Ishikawa (cell line): Measurements from ENCODE around the gene CFAP221.

Experiments used
- CEBPB ChIP-seq: IDR thresholded peaks from 2 replicates; pipeline ENCODE4 v1.6.1; 2012
- CREB1 ChIP-seq: IDR thresholded peaks from 2 replicates; pipeline ENCODE4 v1.6.1; 2012; ENCODE audit warnings: low read depth
- EGR1 ChIP-seq: IDR thresholded peaks from 2 replicates; pipeline ENCODE4 v1.6.1; 2012
- EP300 ChIP-seq: IDR thresholded peaks from 2 replicates; pipeline ENCODE4 v1.6.1; 2012; ENCODE audit warnings: borderline replicate concordance
- FOXM1 ChIP-seq: IDR thresholded peaks from 2 replicates; pipeline ENCODE4 v1.6.1; 2012; ENCODE audit warnings: low read depth, borderline replicate concordance
- NFIC ChIP-seq: IDR thresholded peaks from 2 replicates; pipeline ENCODE4 v1.6.1; 2012
- RAD21 ChIP-seq: IDR thresholded peaks from 2 replicates; pipeline ENCODE4 v1.6.1; 2012; ENCODE audit warnings: low read depth
- TAF1 ChIP-seq: IDR thresholded peaks from 2 replicates; pipeline ENCODE4 v1.6.1; 2012; ENCODE audit warnings: low read depth, mild to moderate bottlenecking
- TCF12 ChIP-seq: IDR thresholded peaks from 2 replicates; pipeline ENCODE4 v1.6.1; 2012; ENCODE audit warnings: low read depth
- TEAD4 ChIP-seq: IDR thresholded peaks from 2 replicates; pipeline ENCODE4 v1.6.1; 2012
- YY1 ChIP-seq: IDR thresholded peaks from 2 replicates; pipeline ENCODE4 v1.6.1; 2012; ENCODE audit warnings: low read depth
- ZBTB7A ChIP-seq: IDR thresholded peaks from 2 replicates; pipeline ENCODE4 v1.6.1; 2012; ENCODE audit warnings: low read depth
- TF ChIP-seq, protein P1 (sequence below): IDR thresholded peaks from 2 replicates; pipeline ENCODE4 v1.6.1; 2012
- TF ChIP-seq, protein P2 (sequence below): IDR thresholded peaks from 2 replicates; pipeline ENCODE4 v1.6.1; 2012
- TF ChIP-seq, protein P3 (sequence below): IDR thresholded peaks from 2 replicates; pipeline ENCODE4 v1.6.1; 2012; ENCODE audit warnings: low read depth, mild to moderate bottlenecking

The CFAP221 gene

DNA sequence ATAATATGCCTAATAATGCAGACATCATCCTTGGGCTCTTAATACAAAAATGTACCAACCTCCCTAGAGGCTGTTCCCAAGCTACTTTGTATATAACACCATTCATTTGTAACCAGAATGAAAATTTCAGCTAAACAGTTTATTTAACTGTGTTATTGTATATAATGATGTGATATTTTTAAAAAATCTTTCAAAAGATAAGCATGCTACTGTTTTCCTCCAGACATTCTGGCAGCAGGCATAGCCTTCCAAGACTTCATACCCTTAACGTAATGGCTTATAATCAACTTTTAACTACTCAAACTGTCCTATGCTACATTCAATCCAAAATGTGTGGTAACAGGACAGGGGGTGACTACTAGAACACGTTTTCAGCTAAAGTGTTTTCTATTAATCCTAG, 21.2 kb downstream of the CFAP221 start:
- no peak for TF ChIP-seq CEBPB
- no peak for TF ChIP-seq FOXM1
- TF ChIP-seq EGR1 = no peak
- no peak for TF ChIP-seq CREB1
- no peak for TF ChIP-seq TAF1
- TF ChIP-seq TCF12 = no peak
- no peak for TF ChIP-seq EP300
- TF ChIP-seq NFIC = no peak
- TF ChIP-seq, protein P1, sequence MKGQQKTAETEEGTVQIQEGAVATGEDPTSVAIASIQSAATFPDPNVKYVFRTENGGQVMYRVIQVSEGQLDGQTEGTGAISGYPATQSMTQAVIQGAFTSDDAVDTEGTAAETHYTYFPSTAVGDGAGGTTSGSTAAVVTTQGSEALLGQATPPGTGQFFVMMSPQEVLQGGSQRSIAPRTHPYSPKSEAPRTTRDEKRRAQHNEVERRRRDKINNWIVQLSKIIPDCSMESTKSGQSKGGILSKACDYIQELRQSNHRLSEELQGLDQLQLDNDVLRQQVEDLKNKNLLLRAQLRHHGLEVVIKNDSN = no peak
- no peak for TF ChIP-seq ZBTB7A
- TF ChIP-seq, protein P2, sequence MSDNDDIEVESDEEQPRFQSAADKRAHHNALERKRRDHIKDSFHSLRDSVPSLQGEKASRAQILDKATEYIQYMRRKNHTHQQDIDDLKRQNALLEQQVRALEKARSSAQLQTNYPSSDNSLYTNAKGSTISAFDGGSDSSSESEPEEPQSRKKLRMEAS = no peak
- TF ChIP-seq YY1 = no peak
- TF ChIP-seq RAD21 = no peak
- TF ChIP-seq, protein P3, sequence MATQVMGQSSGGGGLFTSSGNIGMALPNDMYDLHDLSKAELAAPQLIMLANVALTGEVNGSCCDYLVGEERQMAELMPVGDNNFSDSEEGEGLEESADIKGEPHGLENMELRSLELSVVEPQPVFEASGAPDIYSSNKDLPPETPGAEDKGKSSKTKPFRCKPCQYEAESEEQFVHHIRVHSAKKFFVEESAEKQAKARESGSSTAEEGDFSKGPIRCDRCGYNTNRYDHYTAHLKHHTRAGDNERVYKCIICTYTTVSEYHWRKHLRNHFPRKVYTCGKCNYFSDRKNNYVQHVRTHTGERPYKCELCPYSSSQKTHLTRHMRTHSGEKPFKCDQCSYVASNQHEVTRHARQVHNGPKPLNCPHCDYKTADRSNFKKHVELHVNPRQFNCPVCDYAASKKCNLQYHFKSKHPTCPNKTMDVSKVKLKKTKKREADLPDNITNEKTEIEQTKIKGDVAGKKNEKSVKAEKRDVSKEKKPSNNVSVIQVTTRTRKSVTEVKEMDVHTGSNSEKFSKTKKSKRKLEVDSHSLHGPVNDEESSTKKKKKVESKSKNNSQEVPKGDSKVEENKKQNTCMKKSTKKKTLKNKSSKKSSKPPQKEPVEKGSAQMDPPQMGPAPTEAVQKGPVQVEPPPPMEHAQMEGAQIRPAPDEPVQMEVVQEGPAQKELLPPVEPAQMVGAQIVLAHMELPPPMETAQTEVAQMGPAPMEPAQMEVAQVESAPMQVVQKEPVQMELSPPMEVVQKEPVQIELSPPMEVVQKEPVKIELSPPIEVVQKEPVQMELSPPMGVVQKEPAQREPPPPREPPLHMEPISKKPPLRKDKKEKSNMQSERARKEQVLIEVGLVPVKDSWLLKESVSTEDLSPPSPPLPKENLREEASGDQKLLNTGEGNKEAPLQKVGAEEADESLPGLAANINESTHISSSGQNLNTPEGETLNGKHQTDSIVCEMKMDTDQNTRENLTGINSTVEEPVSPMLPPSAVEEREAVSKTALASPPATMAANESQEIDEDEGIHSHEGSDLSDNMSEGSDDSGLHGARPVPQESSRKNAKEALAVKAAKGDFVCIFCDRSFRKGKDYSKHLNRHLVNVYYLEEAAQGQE = no peak
- TF ChIP-seq TEAD4 = no peak

DNA sequence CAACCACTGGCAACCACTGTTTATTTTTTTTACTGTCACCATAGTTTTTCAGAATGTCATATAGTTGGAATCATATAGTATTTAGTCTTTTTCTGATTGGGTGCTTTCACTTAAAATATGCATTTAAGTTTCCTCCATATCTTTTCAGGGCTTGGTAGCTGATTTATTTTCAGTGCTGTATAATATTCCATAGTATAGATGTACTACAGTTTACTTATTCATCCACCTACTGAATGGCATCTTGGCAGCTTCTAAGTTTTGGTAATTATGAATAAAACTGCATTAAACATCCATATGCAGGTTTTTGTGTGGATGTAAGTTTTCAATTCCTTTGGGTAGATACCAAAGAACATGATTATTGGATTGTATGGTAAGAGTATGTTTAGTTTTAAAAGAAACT, 23.0 kb downstream of the CFAP221 start:
- no peak for TF ChIP-seq NFIC
- no peak for TF ChIP-seq CREB1
- TF ChIP-seq, protein P1 = no peak
- TF ChIP-seq RAD21 = no peak
- TF ChIP-seq, protein P2 = no peak
- TF ChIP-seq TCF12 = no peak
- no peak for TF ChIP-seq YY1
- TF ChIP-seq TEAD4 = no peak
- no peak for TF ChIP-seq ZBTB7A
- no peak for TF ChIP-seq TAF1
- TF ChIP-seq EGR1 = no peak
- TF ChIP-seq, protein P3 = no peak
- TF ChIP-seq CEBPB = no peak
- TF ChIP-seq EP300 = no peak
- no peak for TF ChIP-seq FOXM1

DNA sequence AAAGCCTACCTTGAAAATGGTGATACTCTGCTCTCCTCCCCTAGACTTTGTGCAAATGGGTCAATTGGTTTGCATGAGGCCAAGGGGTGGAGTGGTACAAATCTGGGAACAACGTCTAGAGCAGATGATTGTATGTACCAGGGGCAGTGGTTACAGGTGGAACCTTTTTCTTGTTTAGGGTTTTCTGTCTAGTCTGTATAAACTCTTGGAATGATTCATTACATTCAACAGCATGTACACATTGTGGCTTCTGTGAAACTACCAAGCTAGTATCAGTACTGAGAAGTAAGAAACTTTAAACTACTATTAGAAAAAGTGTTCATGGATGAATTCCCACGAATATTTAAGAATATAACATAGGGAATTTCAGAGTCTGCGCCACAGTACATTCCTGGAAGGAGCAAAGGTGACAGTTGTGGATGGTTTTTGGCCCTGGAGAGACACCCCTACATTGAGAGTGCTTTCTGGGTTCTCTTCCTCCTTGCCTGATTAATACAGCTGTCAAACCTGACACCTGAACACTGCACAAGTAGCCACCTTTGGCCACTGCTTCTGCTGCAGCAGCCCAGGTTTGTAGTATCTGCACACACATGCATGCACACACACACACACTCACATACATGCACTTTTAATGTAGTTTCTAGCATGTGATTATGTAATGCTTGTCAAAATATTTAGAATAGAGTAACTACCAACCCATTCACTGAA, 30.0 kb downstream of the CFAP221 start:
- no peak for TF ChIP-seq TEAD4
- TF ChIP-seq NFIC = no peak
- no peak for TF ChIP-seq ZBTB7A
- TF ChIP-seq EGR1 = no peak
- TF ChIP-seq, protein P1 = no peak
- TF ChIP-seq, protein P2 = no peak
- TF ChIP-seq CEBPB = no peak
- TF ChIP-seq, protein P3 = no peak

DNA sequence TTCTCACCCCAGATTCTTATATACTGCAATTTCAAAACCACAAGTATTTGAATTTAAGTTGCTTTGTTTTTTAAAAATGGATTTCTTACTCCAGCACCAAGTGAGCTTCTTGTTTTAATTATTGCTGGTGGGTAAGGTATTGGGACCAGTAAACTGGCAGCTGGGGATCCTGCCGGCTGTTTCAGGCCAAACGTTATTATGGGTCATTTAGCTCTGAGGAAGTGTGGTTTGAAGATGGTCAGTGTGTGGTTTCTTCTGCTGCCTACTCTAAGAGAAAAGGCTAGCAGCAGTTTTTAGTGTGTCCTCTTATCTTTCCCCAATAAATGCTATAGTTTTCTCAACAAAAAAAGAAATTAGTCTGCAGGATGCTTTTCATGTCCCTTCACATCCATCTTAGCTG, 30.6 kb downstream of the CFAP221 start:
- no peak for TF ChIP-seq NFIC
- no peak for TF ChIP-seq TEAD4
- no peak for TF ChIP-seq CEBPB
- TF ChIP-seq YY1 = no peak
- TF ChIP-seq, protein P2 = no peak
- TF ChIP-seq TCF12 = no peak
- TF ChIP-seq EP300 = no peak
- TF ChIP-seq FOXM1 = no peak
- TF ChIP-seq TAF1 = no peak
- TF ChIP-seq, protein P1 = no peak
